ENCODE results near the gene POLE3. TPM values are rescaled to one million over a fixed set of nuclear protein-coding genes. Genes with fewer than 3 reads are reported as not detected.
"Not testable (repeated sequence)": the region's sequence is repeated elsewhere in the genome, so short reads cannot be mapped to it uniquely, and the experiment has no call there.

The POLE3 gene
- total and polyA plus RNA-seq, 2 experiments from 2014 or later = 32.5 to 36.8 TPM

- DNase-seq (ENCODE audit: low spot score) = no peak
- Histone ChIP-seq H3K4me1 (ENCODE audit: insufficient read depth) (peaks cover 6% of the 10 kb centered on the region), H3K36me3 (replicated peaks; ENCODE audit: insufficient read depth, low read depth) (no peaks in the 10 kb centered on the region), H3K9me2 (replicated peaks; ENCODE audit: insufficient read depth) (no peaks in the 10 kb centered on the region), H3K79me2 (peaks cover 7% of the 10 kb centered on the region), H4K20me1 (ENCODE audit: insufficient read depth, poor library complexity, severe bottlenecking) (peaks cover 20% of the 10 kb centered on the region), H2AFZ (no peak overlapping the region), H3K27ac (no peak overlapping the region), H3K4me3 (no peak overlapping the region), H3K27me3 (no peaks in the 10 kb centered on the region), H3K4me2 (no peak overlapping the region), H3K9me3 (ENCODE audit: low read depth) (no peaks in the 10 kb centered on the region)
- 85% methylated on average over 13 of the region's 13 CpGs for WGBS (ENCODE audit: low lambda C conversion rate, missing lambda C conversion rate)
- TF ChIP-seq EZH2phosphoT487 (IDR thresholded peaks at IDR 0.05; ENCODE audit: low read depth, severe bottlenecking, unreplicated experiment) = no peak
- TF ChIP-seq CTCF (IDR thresholded peaks at IDR 0.05; ENCODE audit: poor library complexity) = no peak
- no peak for TF ChIP-seq EZH2 (IDR thresholded peaks at IDR 0.05; ENCODE audit: borderline replicate concordance)
Measured at GRCh38 chr9:113368982-113369854, 41.3 kb downstream of the POLE3 start.

GRCh38 chr9:113368348-113368981 is 42.0 kb downstream of the POLE3 start:
- Histone ChIP-seq H4K20me1 (ENCODE audit: insufficient read depth, poor library complexity, severe bottlenecking) (peaks cover 12% of the 10 kb centered on the region), H3K27me3 (no peaks in the 10 kb centered on the region), H3K9me3 (ENCODE audit: low read depth) (no peaks in the 10 kb centered on the region), H3K27ac (no peak overlapping the region), H3K36me3 (replicated peaks; ENCODE audit: insufficient read depth, low read depth) (no peaks in the 10 kb centered on the region), H3K9me2 (replicated peaks; ENCODE audit: insufficient read depth) (no peaks in the 10 kb centered on the region), H3K4me1 (ENCODE audit: insufficient read depth) (no peaks in the 10 kb centered on the region), H3K4me3 (no peak overlapping the region), H3K79me2 (no peaks in the 10 kb centered on the region), H3K4me2 (no peak overlapping the region), H2AFZ (no peak overlapping the region)
- DNase-seq (ENCODE audit: low spot score) = no peak
- TF ChIP-seq EZH2 (IDR thresholded peaks at IDR 0.05; ENCODE audit: borderline replicate concordance) (no peak), EZH2phosphoT487 (IDR thresholded peaks at IDR 0.05; ENCODE audit: low read depth, severe bottlenecking, unreplicated experiment) (no peak)
- WGBS (ENCODE audit: low lambda C conversion rate, missing lambda C conversion rate) = 95% methylated on average over 5 of the region's 5 CpGs

DNA sequence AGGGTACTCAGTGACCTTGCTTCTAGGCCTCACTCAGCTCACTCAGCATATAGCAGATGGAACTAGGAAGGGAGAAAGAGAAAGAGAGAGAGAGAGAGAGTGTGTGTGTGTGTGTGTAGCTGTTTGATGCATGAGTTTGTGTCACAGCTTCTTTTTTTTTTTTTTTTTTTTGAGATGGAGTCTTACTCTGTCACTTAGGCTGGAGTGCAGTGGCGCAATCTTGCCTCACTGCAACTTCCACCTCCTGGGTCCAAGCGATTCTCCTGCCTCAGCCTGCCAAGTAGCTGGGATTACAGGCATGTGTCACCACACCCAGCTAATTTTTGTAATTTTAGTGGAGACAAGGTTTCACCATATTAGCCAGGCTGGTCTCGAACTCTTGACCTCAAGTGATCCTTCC is 44.8 kb downstream of the POLE3 start:
- not testable (repeated sequence) for H3K4me1 ChIP-seq (ENCODE audit: insufficient read depth); H3K79me2 ChIP-seq; H3K27me3 ChIP-seq; H3K4me2 ChIP-seq; H3K9me3 ChIP-seq (ENCODE audit: low read depth); H2AFZ ChIP-seq; H4K20me1 ChIP-seq (ENCODE audit: insufficient read depth, poor library complexity, severe bottlenecking); H3K36me3 ChIP-seq (replicated peaks; ENCODE audit: insufficient read depth, low read depth); H3K4me3 ChIP-seq; H3K27ac ChIP-seq; DNase-seq (ENCODE audit: low spot score); H3K9me2 ChIP-seq (replicated peaks; ENCODE audit: insufficient read depth)
- 98% methylated on average over 3 of the region's 3 CpGs for WGBS (ENCODE audit: low lambda C conversion rate, missing lambda C conversion rate)

GRCh38 chr9:113364951-113365350 is 45.5 kb downstream of the POLE3 start:
- Histone ChIP-seq H3K79me2 (no peaks in the 10 kb centered on the region), H3K9me3 (ENCODE audit: low read depth) (no peaks in the 10 kb centered on the region)

More at GRCh38 chr9:113364951-113365350, 45.5 kb downstream of the POLE3 start:
- Histone ChIP-seq H3K27ac (no peak overlapping the region), H4K20me1 (ENCODE audit: insufficient read depth, poor library complexity, severe bottlenecking) (no peaks in the 10 kb centered on the region), H3K4me2 (no peak overlapping the region), H2AFZ (no peak overlapping the region), H3K4me1 (ENCODE audit: insufficient read depth) (peaks cover 6% of the 10 kb centered on the region), H3K4me3 (no peak overlapping the region), H3K9me2 (replicated peaks; ENCODE audit: insufficient read depth) (no peaks in the 10 kb centered on the region), H3K27me3 (no peaks in the 10 kb centered on the region), H3K36me3 (replicated peaks; ENCODE audit: insufficient read depth, low read depth) (no peaks in the 10 kb centered on the region)
- no peak for DNase-seq (ENCODE audit: low spot score)
- WGBS (ENCODE audit: low lambda C conversion rate, missing lambda C conversion rate) = 77% methylated on average over 1 of the region's 1 CpG
- TF ChIP-seq EZH2 (IDR thresholded peaks at IDR 0.05; ENCODE audit: borderline replicate concordance) (no peak), EZH2phosphoT487 (IDR thresholded peaks at IDR 0.05; ENCODE audit: low read depth, severe bottlenecking, unreplicated experiment) (no peak), CTCF (IDR thresholded peaks at IDR 0.05; ENCODE audit: poor library complexity) (no peak)
